ENCODE results near the gene ARMC5. TPM values are rescaled to one million over a fixed set of nuclear protein-coding genes. Genes with fewer than 3 reads are reported as not detected.
"Not testable (repeated sequence)": the region's sequence is repeated elsewhere in the genome, so short reads cannot be mapped to it uniquely, and the experiment has no call there.

Gene ARMC5
- total RNA-seq, 2 donors from 2014 or later: 10.0 to 20.3 TPM

DNA sequence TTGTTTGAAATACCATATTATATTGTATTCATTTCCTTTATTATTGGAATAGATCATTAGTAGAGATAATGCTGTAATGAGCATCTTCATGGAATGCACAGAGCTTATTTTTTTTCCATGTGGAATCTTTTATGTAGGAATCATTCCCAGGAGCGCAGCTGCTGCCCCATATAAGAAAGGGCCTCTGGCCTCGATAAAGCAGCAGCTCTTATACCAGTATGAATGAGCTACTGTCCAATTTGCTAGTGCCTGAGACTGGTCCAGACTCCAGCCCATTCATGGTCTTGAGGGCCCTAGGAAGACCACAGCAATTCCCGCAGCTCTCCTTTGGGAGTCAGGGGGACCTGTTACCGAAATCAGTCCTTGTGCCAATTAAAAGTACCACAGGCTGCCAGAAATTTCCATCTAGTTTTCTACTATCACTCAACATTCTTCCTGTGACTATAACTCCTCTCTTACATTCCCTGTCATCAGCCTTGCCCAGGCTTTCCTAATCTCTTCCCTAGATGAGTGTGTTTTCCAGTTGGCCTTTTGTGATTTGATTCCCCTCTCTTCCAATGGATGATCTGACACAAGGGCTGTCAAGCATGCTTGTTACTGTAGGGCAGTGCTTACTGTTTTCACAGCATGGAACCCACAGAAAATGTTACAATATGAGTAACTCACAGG is 18.7 kb upstream of the ARMC5 start:
- TF ChIP-seq POLR2AphosphoS5 (IDR thresholded peaks at IDR 0.05) (no peak), POLR2A (IDR thresholded peaks at IDR 0.05) (no peak)
- TF ChIP-seq, protein P1, sequence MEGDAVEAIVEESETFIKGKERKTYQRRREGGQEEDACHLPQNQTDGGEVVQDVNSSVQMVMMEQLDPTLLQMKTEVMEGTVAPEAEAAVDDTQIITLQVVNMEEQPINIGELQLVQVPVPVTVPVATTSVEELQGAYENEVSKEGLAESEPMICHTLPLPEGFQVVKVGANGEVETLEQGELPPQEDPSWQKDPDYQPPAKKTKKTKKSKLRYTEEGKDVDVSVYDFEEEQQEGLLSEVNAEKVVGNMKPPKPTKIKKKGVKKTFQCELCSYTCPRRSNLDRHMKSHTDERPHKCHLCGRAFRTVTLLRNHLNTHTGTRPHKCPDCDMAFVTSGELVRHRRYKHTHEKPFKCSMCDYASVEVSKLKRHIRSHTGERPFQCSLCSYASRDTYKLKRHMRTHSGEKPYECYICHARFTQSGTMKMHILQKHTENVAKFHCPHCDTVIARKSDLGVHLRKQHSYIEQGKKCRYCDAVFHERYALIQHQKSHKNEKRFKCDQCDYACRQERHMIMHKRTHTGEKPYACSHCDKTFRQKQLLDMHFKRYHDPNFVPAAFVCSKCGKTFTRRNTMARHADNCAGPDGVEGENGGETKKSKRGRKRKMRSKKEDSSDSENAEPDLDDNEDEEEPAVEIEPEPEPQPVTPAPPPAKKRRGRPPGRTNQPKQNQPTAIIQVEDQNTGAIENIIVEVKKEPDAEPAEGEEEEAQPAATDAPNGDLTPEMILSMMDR (IDR thresholded peaks at IDR 0.05): no peak
- intact Hi-C loops (cut with DNase I): no loop called here
- H3K36me3 ChIP-seq: no peaks in the 10 kb centered on the region

DNA sequence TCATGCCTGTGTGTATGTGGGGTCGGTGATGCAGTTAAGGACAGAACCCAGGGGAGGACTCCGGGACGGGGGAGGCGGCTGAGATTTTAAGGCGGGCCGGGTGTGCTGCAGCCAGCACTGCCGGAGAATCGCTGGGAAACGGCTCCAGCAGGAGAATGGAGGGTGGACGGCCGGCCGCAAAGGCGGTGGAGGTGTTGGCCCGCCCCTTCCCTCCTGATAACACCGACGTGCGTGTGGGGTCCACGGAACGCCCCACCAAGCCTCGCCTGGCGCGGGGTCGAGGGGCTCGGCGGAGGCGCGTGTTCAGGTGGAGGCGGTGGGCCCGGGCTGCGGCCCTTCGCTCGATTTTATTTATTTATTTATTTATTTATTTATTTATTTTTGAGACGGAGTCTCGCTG is 17.3 kb upstream of the ARMC5 start:
- Histone ChIP-seq H3K36me3 (no peaks in the 10 kb centered on the region), H3K27ac (peak overlapping the region; percentile 86 to 90), H3K9me3 (no peaks in the 10 kb centered on the region), H3K27me3 (replicated peaks; ENCODE audit: insufficient read depth) (no peaks in the 10 kb centered on the region), H3K4me3 (peak overlapping the region; percentile 62 to 73), H3K4me1 (replicated peaks) (no peaks in the 10 kb centered on the region)
- WGBS: 57% methylated on average over 34 of the region's 34 CpGs
- DNase-seq (ENCODE audit: low spot score): no peak
- TF ChIP-seq POLR2A (IDR thresholded peaks at IDR 0.05): no peak
- no peak for TF ChIP-seq POLR2AphosphoS5 (IDR thresholded peaks at IDR 0.05)
- TF ChIP-seq, protein P1 (IDR thresholded peaks at IDR 0.05): no peak
- intact Hi-C loops (cut with DNase I): loop anchor here (2.0 kb wide), 2 partner anchors 261 to 457 kb away; partner anchors contain the start of genes FUS and HSD3B7

More for the DNA sequence above, 18.7 kb upstream of the ARMC5 start:
- H3K4me1 ChIP-seq (replicated peaks): no peaks in the 10 kb centered on the region
- no peak overlapping the region for H3K4me3 ChIP-seq
- no peak for DNase-seq (ENCODE audit: low spot score)
- no peaks in the 10 kb centered on the region for H3K9me3 ChIP-seq
- 69% methylated on average over 4 of the region's 4 CpGs for WGBS
- no peak overlapping the region for H3K27ac ChIP-seq
- no peaks in the 10 kb centered on the region for H3K27me3 ChIP-seq (replicated peaks; ENCODE audit: insufficient read depth)

DNA sequence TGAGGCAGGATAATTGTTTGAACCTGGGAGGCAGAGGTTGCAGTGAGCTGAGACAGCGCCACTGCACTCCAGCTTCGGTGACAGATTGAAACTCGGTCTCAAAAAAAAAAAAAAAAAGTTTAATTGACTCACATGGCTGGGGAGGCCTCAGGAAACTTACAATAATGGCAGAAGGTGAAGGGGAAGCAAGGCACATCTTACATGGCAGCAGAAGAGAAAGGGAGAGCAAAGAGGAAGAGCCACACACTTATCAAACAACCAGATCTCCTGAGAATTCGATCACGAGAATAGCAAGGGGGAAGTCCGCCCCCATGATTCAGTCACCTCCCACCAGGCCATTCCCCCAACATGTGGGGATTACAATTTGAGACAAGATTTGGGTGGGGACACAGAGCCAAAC is 13.4 kb upstream of the ARMC5 start:
- 67% methylated on average over 6 of the region's 6 CpGs for WGBS
- H3K27me3 ChIP-seq (replicated peaks; ENCODE audit: insufficient read depth): not testable (repeated sequence)

DNA sequence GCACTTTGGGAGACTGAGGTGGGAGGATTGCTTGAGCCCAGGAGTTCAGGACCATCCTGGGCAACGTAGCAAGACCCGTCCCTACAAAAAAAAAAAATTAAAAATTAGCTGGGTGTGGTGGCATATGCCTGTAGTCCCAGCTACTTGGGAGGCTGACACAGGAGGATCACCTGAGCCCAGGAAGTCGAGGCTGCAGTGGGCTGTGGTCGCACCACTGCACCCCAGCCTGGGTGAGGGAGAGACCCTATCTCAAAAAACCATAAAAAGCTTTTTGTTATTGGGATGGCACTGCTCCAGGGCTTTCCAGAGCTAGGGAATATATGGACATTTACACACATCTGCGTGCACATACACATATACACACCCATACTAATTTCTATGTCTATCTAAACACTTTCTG is 8.1 kb upstream of the ARMC5 start:
- Histone ChIP-seq H3K9me3 (no peaks in the 10 kb centered on the region), H3K4me3 (no peak overlapping the region), H3K27ac (no peak overlapping the region), H3K27me3 (replicated peaks; ENCODE audit: insufficient read depth) (no peaks in the 10 kb centered on the region), H3K4me1 (replicated peaks) (peaks cover 10% of the 10 kb centered on the region), H3K36me3 (no peaks in the 10 kb centered on the region)
- intact Hi-C loops (cut with DNase I): no loop called here
- 67% methylated on average over 5 of the region's 5 CpGs for WGBS
- no peak for DNase-seq (ENCODE audit: low spot score)
- no peak for TF ChIP-seq POLR2AphosphoS5 (IDR thresholded peaks at IDR 0.05)
- TF ChIP-seq POLR2A (IDR thresholded peaks at IDR 0.05): no peak
- TF ChIP-seq, protein P1 (IDR thresholded peaks at IDR 0.05): no peak

More for the DNA sequence above, 13.4 kb upstream of the ARMC5 start:
- intact Hi-C loops (cut with DNase I); DNase-seq (ENCODE audit: low spot score); H3K9me3 ChIP-seq; H3K27ac ChIP-seq; H3K4me3 ChIP-seq; H3K36me3 ChIP-seq; H3K4me1 ChIP-seq (replicated peaks): not testable (repeated sequence)

DNA sequence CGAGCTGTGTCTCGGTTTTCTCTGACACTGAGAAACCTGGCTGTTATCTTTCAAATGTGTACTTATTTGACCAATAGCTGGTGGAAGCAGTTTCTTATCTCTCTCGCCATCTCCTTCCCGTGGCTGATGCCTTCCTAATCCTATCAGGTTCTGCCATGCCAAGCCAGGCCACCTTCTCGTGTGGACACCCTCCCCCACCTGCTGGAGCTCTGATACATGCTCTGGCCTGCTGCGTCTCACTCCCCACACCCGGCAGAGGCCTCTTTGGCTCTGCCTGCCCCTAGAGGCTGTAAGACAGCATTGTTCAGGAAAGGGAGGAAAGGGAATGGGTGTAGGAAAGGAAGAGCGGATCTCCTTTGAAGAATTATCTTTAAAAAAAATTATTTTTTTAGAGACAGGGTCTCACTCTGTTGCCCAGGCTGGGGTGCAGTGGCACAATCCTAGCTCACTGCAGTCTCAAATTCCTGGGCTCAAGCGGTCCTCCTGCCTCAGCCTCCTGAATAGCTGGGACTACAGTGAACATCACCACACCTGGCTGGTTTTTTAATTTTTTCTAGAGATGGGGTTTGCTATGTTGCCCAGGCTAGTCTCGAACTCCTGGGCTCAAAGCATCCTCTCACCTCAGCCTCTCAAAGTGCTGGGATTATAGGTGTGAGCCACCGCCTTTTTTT is 7.5 kb upstream of the ARMC5 start:
- H3K36me3 ChIP-seq: no peaks in the 10 kb centered on the region
- intact Hi-C loops (cut with DNase I): no loop called here
- H3K27ac ChIP-seq: peak overlapping the region; percentile 14 to 41
- H3K4me3 ChIP-seq: no peak overlapping the region
- WGBS: 31% methylated on average over 11 of the region's 11 CpGs
- no peaks in the 10 kb centered on the region for H3K9me3 ChIP-seq
- H3K27me3 ChIP-seq (replicated peaks; ENCODE audit: insufficient read depth): no peaks in the 10 kb centered on the region
- TF ChIP-seq POLR2A (IDR thresholded peaks at IDR 0.05): no peak
- peak; percentile 68 for TF ChIP-seq POLR2AphosphoS5 (IDR thresholded peaks at IDR 0.05)
- TF ChIP-seq, protein P1 (IDR thresholded peaks at IDR 0.05): peak; percentile 16 to 73 (median 34)
- peak; percentile 65 for DNase-seq (ENCODE audit: low spot score)
- peaks cover 14% of the 10 kb centered on the region for H3K4me1 ChIP-seq (replicated peaks)
